ENCODE data around the gene CBX2.

DNA sequence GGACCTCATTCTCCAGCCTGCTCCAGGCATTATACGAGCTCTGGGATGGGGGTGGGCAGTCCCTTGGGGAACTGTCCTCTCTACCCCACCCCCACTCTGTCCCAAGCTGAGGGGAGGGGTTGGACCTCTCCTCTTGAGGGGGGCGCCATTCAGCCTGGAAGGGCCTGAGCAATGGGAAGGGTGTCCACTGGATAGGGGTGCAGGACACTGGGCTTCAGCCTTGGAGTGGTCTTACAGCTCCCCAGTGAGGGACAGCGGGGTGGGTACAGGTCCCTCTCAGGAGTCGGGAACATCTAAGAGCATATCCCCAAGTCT is 28.5 kb downstream of the CBX2 start:
- TF ChIP-seq CTCF (conservative IDR thresholded peaks at IDR 0.05 in 1 of 2, IDR thresholded peaks at IDR 0.05 in 1 of 2; ENCODE audit: low read depth in 1 of 2, low read length in 2 of 2) (no peak), EZH2 (IDR thresholded peaks at IDR 0.05; ENCODE audit: low read length, missing control alignments) (no peak)

Measured in fibroblast of lung (primary cell).